K562 (cell line): ENCODE measurements around the gene KIAA0930. TPM values are rescaled to one million over a fixed set of nuclear protein-coding genes. Genes with fewer than 3 reads are reported as not detected.

Source experiments
- FOSL1 ChIP-seq: fragments of 200-800 bp; sonication (Bioruptor generic); conservative IDR thresholded peaks from 2 replicates; pipeline ENCODE4 v1.6.1; 2016; ENCODE audit warnings: missing genetic modification characterization, missing compliant biosample characterization
- HDAC1 ChIP-seq, 2 experiments: fragments of 450-650 bp; IDR thresholded peaks; 2 replicates each; pipeline ENCODE4 v1.6.1; 2016 to 2017; ENCODE audit warnings: inconsistent platforms in 1 of 2, mild to moderate bottlenecking in 1 of 2, moderate library complexity in 1 of 2
- MAFF ChIP-seq: IDR thresholded peaks from 2 replicates; pipeline ENCODE4 v1.6.1; 2012; ENCODE audit warnings: low read length, improper control_type of control experiment
- PYGO2 ChIP-seq: fragments of 450-650 bp; IDR thresholded peaks from 2 replicates; pipeline ENCODE4 v1.6.1; 2016; ENCODE audit warnings: mild to moderate bottlenecking, missing genetic modification characterization, moderate library complexity, missing compliant biosample characterization
- RBFOX2 ChIP-seq: fragments of 200-400 bp; formaldehyde crosslinking; IDR thresholded peaks from 2 replicates; pipeline ENCODE4 v1.6.1; 2017; ENCODE audit warnings: low read depth, mild to moderate bottlenecking, low read length, moderate library complexity
- SPI1 ChIP-seq: IDR thresholded peaks from 2 replicates; pipeline ENCODE4 v1.6.1; 2011; ENCODE audit warnings: low read depth, low read length, control low read depth, borderline replicate concordance
- ZNF253 ChIP-seq: fragments of 250-450 bp; sonication (Bioruptor Pico); conservative IDR thresholded peaks from 2 replicates; pipeline ENCODE4 v1.6.1; 2021; ENCODE audit warnings: mild to moderate bottlenecking
- ZNF780A ChIP-seq: fragments of 250-450 bp; sonication (Bioruptor Pico); IDR thresholded peaks from 2 replicates; pipeline ENCODE4 v1.5.0; 2021; ENCODE audit warnings: mild to moderate bottlenecking
- polyA plus RNA-seq, 8 experiments: library from polyadenylated mRNA; depleted of rRNA in 4 of 8; stranded (reverse) in 5 of 8; unstranded in 3 of 8; fragments of >200 nt; fragmentation: Nextera tagmentation in 2 of 8; fragmentation: Illumina TruSeq in 1 of 8; extraction: Ambion mirVana in 2 of 8; extraction: Trizol in 1 of 8; gene quantifications; 2 replicates each; pipeline versions ENCODE4 v1.2.1 to v1.2.3, GENCODE V29; 2011 to 2014; ENCODE audit warnings: inconsistent platforms in 1 of 8, missing spikeins in 1 of 8
- total RNA-seq, 7 experiments: library from RNA; depleted of rRNA in 6 of 7; stranded (reverse); fragments of >200 nt in 6 of 7; fragmentation: Illumina TruSeq in 2 of 7; extraction: Trizol in 2 of 7; gene quantifications; 2 replicates each; pipeline versions ENCODE4 v1.2.1 to v1.2.3, GENCODE V29; 2011 to 2021; ENCODE audit warnings: low replicate concordance in 1 of 7
- TF ChIP-seq, protein P1 (sequence below): fragments of 150-350 bp; IDR thresholded peaks from 2 replicates; pipeline ENCODE4 v1.6.1; 2014; ENCODE audit warnings: low read depth, mild to moderate bottlenecking, low read length, borderline replicate concordance
- TF ChIP-seq, protein P2 (sequence below): sonication (generic); IDR thresholded peaks from 2 replicates; pipeline ENCODE4 v1.6.1; 2016
- TF ChIP-seq, protein P3 (sequence below): fragments of 450-650 bp; IDR thresholded peaks from 2 replicates; pipeline ENCODE4 v1.6.1; 2018; ENCODE audit warnings: mild to moderate bottlenecking, low read depth; ENCODE audit not compliant: partially characterized antibody
- TF ChIP-seq, protein P4 (sequence below): fragments of 450-650 bp; IDR thresholded peaks from 2 replicates; pipeline ENCODE4 v1.6.1; 2016; ENCODE audit warnings: low read depth

Gene KIAA0930
- total and polyA plus RNA-seq, 9 of the 15 experiments (the other 6 are each of a cell fraction or from before 2014, with no cell fraction given) = 0.24 to 12.1 (median 6.4) TPM

DNA sequence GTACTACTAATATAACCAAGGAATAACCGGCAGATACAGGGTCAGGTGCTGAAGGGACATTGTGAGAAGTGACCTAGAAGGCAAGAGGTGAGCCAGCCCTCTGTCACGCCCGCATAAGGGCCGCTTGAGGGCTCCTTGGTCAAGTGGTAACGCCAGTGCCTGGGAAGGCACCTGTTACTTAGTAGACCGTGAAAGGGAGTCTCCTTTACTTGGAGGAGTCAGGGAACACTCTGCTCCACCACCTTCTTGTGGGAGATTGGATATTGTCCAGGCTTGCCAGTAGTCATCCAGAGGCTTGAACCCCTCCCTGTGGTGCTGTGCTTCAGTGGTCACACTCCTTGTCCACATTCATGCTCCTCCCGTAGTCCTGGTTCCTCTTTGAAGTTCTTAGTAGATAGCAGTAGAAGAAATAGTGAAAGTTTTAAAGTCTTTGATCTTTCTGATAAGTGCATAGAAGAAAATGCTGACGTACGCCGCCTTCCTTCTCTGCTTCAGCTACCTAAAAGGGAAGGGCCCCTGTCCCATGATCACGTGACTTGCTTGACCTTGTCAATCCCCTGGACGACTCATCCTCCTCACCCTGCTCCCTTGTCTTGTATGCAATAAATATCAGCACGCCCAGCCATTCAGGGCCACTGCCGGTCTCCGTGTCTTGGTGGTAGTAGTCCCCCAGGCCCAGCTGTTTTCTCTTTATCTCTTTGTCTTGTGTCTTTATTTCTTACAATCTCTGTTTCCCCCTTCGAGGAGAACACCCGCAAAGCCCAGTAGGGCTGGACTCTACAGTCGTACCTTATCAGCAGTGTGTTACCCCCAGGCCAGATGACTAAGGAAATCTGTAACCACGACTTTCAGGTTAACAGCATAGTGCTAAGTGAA, 70.9 kb downstream of the KIAA0930 start (continued):
- TF ChIP-seq ZNF780A (CRISPR knock-in tag) = no peak
- TF ChIP-seq, protein P1, sequence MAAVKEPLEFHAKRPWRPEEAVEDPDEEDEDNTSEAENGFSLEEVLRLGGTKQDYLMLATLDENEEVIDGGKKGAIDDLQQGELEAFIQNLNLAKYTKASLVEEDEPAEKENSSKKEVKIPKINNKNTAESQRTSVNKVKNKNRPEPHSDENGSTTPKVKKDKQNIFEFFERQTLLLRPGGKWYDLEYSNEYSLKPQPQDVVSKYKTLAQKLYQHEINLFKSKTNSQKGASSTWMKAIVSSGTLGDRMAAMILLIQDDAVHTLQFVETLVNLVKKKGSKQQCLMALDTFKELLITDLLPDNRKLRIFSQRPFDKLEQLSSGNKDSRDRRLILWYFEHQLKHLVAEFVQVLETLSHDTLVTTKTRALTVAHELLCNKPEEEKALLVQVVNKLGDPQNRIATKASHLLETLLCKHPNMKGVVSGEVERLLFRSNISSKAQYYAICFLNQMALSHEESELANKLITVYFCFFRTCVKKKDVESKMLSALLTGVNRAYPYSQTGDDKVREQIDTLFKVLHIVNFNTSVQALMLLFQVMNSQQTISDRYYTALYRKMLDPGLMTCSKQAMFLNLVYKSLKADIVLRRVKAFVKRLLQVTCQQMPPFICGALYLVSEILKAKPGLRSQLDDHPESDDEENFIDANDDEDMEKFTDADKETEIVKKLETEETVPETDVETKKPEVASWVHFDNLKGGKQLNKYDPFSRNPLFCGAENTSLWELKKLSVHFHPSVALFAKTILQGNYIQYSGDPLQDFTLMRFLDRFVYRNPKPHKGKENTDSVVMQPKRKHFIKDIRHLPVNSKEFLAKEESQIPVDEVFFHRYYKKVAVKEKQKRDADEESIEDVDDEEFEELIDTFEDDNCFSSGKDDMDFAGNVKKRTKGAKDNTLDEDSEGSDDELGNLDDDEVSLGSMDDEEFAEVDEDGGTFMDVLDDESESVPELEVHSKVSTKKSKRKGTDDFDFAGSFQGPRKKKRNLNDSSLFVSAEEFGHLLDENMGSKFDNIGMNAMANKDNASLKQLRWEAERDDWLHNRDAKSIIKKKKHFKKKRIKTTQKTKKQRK = no peak
- no peak for TF ChIP-seq PYGO2
- peak in 1 of 2 experiments; percentile 52; a peak in 1 of 4 replicates for TF ChIP-seq HDAC1 (IDR thresholded peaks at IDR 0.05)
- no peak for TF ChIP-seq RBFOX2
- no peak for TF ChIP-seq ZNF253 (CRISPR knock-in tag)
- TF ChIP-seq, protein P2, sequence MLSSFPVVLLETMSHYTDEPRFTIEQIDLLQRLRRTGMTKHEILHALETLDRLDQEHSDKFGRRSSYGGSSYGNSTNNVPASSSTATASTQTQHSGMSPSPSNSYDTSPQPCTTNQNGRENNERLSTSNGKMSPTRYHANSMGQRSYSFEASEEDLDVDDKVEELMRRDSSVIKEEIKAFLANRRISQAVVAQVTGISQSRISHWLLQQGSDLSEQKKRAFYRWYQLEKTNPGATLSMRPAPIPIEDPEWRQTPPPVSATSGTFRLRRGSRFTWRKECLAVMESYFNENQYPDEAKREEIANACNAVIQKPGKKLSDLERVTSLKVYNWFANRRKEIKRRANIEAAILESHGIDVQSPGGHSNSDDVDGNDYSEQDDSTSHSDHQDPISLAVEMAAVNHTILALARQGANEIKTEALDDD = peak; percentile 81
- peak; percentile 48 for TF ChIP-seq FOSL1
- TF ChIP-seq, protein P3, sequence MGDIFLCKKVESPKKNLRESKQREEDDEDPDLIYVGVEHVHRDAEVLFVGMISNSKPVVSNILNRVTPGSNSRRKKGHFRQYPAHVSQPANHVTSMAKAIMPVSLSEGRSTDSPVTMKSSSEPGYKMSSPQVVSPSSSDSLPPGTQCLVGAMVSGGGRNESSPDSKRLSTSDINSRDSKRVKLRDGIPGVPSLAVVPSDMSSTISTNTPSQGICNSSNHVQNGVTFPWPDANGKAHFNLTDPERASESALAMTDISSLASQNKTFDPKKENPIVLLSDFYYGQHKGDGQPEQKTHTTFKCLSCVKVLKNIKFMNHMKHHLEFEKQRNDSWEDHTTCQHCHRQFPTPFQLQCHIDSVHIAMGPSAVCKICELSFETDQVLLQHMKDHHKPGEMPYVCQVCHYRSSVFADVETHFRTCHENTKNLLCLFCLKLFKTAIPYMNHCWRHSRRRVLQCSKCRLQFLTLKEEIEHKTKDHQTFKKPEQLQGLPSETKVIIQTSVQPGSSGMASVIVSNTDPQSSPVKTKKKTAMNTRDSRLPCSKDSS = no peak
- peak; percentile 44; the same call in 1 of the 2 replicates for TF ChIP-seq MAFF
- TF ChIP-seq, protein P4, sequence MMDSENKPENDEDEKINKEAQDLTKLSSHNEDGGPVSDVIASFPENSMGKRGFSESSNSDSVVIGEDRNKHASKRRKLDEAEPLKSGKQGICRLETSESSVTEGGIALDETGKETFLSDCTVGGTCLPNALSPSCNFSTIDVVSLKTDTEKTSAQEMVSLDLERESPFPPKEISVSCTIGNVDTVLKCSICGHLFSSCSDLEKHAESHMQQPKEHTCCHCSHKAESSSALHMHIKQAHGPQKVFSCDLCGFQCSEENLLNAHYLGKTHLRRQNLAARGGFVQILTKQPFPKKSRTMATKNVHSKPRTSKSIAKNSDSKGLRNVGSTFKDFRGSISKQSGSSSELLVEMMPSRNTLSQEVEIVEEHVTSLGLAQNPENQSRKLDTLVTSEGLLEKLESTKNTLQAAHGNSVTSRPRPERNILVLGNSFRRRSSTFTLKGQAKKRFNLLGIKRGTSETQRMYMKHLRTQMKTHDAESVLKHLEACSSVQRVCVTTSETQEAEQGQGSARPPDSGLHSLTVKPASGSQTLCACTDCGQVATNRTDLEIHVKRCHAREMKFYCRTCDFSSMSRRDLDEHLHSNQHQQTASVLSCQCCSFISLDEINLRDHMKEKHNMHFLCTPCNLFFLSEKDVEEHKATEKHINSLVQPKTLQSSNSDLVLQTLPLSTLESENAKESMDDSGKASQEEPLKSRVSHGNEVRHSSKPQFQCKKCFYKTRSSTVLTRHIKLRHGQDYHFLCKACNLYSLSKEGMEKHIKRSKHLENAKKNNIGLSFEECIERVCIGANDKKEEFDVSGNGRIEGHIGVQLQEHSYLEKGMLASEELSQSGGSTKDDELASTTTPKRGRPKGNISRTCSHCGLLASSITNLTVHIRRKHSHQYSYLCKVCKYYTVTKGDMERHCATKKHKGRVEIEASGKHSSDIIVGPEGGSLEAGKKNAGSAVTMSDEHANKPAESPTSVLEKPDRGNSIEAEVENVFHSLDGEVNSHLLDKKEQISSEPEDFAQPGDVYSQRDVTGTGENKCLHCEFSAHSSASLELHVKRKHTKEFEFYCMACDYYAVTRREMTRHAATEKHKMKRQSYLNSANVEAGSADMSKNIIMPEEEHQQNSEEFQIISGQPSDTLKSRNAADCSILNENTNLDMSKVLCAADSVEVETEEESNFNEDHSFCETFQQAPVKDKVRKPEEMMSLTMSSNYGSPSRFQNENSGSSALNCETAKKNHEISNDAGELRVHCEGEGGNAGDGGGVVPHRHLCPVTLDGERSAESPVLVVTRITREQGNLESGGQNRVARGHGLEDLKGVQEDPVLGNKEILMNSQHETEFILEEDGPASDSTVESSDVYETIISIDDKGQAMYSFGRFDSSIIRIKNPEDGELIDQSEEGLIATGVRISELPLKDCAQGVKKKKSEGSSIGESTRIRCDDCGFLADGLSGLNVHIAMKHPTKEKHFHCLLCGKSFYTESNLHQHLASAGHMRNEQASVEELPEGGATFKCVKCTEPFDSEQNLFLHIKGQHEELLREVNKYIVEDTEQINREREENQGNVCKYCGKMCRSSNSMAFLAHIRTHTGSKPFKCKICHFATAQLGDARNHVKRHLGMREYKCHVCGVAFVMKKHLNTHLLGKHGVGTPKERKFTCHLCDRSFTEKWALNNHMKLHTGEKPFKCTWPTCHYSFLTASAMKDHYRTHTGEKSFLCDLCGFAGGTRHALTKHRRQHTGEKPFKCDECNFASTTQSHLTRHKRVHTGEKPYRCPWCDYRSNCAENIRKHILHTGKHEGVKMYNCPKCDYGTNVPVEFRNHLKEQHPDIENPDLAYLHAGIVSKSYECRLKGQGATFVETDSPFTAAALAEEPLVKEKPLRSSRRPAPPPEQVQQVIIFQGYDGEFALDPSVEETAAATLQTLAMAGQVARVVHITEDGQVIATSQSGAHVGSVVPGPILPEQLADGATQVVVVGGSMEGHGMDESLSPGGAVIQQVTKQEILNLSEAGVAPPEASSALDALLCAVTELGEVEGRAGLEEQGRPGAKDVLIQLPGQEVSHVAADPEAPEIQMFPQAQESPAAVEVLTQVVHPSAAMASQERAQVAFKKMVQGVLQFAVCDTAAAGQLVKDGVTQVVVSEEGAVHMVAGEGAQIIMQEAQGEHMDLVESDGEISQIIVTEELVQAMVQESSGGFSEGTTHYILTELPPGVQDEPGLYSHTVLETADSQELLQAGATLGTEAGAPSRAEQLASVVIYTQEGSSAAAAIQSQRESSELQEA = no peak
- TF ChIP-seq SPI1 = peak; percentile 26; the same call in 1 of the 2 replicates
